ENCODE data around the gene SPATA12.

SPATA12 gene

DNA sequence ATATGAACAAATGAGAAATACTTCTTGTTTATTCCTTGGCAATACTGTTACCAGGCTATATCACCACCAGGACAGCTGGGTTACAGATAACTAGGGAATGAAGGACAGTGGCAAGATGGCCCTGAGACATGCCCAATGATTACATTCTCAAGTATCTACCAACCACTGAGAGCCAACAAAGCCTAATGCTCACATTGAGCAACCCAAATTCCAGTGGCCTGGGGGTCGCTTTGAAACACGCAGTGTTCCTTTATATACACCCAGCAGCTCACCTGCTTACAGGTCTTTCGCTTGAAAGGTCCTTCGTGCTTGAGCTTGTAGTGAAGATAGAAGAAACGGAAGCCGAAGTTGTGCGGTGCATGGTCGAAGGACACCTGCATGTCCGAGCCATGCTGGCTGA, 45.1 kb downstream of the SPATA12 start:
- no peak overlapping the region for H3K4me3 ChIP-seq (ENCODE audit: low read depth, low read length)
- TF ChIP-seq, protein P1, sequence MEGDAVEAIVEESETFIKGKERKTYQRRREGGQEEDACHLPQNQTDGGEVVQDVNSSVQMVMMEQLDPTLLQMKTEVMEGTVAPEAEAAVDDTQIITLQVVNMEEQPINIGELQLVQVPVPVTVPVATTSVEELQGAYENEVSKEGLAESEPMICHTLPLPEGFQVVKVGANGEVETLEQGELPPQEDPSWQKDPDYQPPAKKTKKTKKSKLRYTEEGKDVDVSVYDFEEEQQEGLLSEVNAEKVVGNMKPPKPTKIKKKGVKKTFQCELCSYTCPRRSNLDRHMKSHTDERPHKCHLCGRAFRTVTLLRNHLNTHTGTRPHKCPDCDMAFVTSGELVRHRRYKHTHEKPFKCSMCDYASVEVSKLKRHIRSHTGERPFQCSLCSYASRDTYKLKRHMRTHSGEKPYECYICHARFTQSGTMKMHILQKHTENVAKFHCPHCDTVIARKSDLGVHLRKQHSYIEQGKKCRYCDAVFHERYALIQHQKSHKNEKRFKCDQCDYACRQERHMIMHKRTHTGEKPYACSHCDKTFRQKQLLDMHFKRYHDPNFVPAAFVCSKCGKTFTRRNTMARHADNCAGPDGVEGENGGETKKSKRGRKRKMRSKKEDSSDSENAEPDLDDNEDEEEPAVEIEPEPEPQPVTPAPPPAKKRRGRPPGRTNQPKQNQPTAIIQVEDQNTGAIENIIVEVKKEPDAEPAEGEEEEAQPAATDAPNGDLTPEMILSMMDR (IDR thresholded peaks at IDR 0.05; ENCODE audit: low read depth, low read length, missing control alignments) = no peak
- DNase-seq (ENCODE audit: low read depth) = no peak

DNA sequence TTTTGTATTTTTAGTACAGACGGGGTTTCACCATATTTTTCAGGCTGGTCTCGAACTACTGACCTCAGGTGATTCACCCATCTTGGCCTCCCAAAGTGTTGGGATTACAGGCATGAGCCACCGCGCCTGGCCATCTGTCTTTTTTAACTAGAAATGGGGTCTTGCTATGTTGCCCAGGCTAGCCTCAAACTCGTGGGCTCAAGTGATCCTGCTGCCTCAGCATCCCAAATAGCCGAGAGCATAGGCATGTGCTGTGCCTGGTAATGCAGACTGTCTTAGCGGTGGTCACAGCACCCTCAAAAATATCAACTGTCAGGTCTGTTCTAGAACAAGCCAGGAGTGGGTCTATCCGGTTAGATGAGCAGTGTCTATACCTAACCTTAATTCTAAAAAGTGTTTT, 48.2 kb downstream of the SPATA12 start:
- TF ChIP-seq, protein P1 (IDR thresholded peaks at IDR 0.05; ENCODE audit: low read depth, low read length, missing control alignments) = no peak
- no peak for DNase-seq (ENCODE audit: low read depth)
- H3K4me3 ChIP-seq (ENCODE audit: low read depth, low read length) = no peak overlapping the region

- TF ChIP-seq, protein P1 (IDR thresholded peaks at IDR 0.05; ENCODE audit: low read depth, low read length, missing control alignments) = no peak
- DNase-seq (ENCODE audit: low read depth) = no peak
- H3K4me3 ChIP-seq (ENCODE audit: low read depth, low read length) = no peak overlapping the region
Measured at GRCh38 chr3:57109437-57110199, 49.2 kb downstream of the SPATA12 start.

DNA sequence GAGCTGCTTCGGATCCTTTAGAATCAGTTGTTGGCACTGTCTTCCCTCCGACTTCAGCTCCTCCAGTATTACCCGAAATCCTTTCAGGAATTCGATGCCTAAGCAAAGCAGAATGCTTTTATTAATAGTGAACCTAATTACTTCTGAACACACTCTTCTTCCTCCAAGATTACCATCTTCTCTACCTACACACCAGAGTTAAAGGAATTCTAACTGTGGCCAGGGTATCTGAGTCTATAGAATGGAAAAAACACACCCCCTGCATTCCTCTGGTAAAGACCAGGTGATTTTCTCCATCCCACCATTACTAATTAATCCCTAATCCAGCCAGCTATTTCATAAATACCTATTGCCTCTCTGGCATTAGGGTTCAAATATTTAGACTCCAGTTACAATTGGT, 49.8 kb downstream of the SPATA12 start:
- TF ChIP-seq, protein P1 (IDR thresholded peaks at IDR 0.05; ENCODE audit: low read depth, low read length, missing control alignments) = no peak
- DNase-seq (ENCODE audit: low read depth) = no peak
- H3K4me3 ChIP-seq (ENCODE audit: low read depth, low read length) = no peak overlapping the region

- DNase-seq (ENCODE audit: low read depth) = no peak
- TF ChIP-seq, protein P1 (IDR thresholded peaks at IDR 0.05; ENCODE audit: low read depth, low read length, missing control alignments) = no peak
- no peak overlapping the region for H3K4me3 ChIP-seq (ENCODE audit: low read depth, low read length)
Measured at GRCh38 chr3:57110798-57111197, 50.3 kb downstream of the SPATA12 start.

DNA sequence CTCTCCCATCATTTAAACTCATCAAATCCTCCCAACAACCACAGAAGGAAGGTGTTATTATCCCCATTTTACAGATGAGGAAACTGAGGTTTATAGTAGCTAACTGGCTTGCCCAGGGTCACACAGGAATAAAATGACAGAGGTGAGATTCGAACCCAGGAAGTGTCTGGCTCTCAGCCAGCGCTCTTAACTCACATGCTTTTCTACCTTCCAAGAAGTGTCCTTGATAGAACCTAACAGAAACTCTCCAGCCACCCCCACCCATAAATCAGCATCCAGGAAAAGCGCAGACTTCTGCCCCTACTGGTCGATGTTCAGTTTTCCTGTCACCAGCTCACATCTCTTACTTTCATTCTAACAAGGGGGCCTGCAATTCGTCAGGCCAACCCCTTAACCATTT, 51.7 kb downstream of the SPATA12 start:
- no peak for DNase-seq (ENCODE audit: low read depth)
- no peak overlapping the region for H3K4me3 ChIP-seq (ENCODE audit: low read depth, low read length)
- TF ChIP-seq, protein P1 (IDR thresholded peaks at IDR 0.05; ENCODE audit: low read depth, low read length, missing control alignments) = peak; percentile 55

DNA sequence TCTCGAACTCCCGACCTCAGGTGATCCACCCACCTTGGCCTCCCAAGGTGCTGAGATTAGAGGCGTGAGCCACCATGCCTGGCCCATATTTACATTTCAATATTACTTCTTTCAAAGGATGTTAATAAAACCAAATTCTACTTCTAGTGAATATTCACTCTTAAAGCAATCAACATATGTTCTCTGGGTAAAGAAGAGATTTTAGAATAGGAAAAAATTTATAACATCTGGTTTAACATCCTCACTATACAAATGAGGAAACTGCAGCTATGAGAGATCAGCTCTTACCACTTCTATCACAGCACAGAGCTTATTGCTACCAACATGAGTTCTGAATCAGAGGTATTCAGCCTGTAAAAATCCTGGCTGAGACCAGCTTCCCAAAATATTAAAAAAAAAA, 56.0 kb downstream of the SPATA12 start:
- DNase-seq (ENCODE audit: low read depth) = no peak
- H3K4me3 ChIP-seq (ENCODE audit: low read depth, low read length) = no peak overlapping the region
- TF ChIP-seq, protein P1 (IDR thresholded peaks at IDR 0.05; ENCODE audit: low read depth, low read length, missing control alignments) = no peak
